GM12874 (cell line): ENCODE results near the gene PARP2.

ENCODE experiments used
- TF ChIP-seq, protein P1 (sequence below): IDR thresholded peaks from 2 replicates; pipeline ENCODE4 v1.5.1; 2011; ENCODE audit warnings: low read depth, mild to moderate bottlenecking, control low read depth, low read length, moderate library complexity; ENCODE audit not compliant: insufficient read depth

PARP2 gene

DNA sequence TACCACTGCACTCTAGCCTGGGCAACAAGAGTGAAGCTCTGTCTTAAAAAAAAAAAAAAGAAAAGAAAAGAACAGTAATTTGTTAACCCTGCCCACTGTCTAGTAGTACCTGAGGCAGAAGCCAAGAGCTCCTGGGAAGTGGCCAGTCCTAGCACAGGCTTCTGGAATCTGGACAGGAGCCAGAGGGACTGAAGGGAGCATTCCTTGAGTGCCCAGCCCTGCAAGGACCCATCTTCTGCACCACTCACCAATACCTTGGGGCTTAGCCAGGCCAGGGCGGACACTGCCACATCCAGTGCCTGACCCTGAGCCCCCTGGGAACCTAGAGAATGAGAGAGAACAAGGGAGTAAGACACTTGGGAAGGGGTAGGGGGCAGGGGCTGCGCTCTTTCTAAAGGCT lies 33.7 kb downstream of the PARP2 start:
- TF ChIP-seq, protein P1, sequence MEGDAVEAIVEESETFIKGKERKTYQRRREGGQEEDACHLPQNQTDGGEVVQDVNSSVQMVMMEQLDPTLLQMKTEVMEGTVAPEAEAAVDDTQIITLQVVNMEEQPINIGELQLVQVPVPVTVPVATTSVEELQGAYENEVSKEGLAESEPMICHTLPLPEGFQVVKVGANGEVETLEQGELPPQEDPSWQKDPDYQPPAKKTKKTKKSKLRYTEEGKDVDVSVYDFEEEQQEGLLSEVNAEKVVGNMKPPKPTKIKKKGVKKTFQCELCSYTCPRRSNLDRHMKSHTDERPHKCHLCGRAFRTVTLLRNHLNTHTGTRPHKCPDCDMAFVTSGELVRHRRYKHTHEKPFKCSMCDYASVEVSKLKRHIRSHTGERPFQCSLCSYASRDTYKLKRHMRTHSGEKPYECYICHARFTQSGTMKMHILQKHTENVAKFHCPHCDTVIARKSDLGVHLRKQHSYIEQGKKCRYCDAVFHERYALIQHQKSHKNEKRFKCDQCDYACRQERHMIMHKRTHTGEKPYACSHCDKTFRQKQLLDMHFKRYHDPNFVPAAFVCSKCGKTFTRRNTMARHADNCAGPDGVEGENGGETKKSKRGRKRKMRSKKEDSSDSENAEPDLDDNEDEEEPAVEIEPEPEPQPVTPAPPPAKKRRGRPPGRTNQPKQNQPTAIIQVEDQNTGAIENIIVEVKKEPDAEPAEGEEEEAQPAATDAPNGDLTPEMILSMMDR: no peak

DNA sequence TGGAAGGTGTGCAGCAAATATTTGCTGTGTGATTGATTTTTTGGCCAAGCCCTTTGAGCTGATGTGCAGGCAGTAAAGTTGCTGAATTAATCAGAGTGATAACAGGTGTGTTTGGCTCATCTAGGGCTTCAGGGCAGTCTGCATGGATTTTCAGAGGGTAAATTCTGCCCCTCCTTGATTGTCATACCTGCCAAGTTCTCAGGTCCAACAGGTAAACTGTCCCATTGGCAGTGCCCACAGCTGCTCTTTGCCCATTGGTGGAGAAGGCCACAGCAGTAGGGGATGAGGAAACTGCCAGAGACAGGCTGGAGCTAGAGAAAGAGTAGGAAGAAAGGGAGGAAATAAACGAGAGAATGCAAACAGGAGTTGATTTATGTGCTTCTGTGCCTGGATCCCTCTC lies 36.3 kb downstream of the PARP2 start:
- TF ChIP-seq, protein P1: no peak

DNA sequence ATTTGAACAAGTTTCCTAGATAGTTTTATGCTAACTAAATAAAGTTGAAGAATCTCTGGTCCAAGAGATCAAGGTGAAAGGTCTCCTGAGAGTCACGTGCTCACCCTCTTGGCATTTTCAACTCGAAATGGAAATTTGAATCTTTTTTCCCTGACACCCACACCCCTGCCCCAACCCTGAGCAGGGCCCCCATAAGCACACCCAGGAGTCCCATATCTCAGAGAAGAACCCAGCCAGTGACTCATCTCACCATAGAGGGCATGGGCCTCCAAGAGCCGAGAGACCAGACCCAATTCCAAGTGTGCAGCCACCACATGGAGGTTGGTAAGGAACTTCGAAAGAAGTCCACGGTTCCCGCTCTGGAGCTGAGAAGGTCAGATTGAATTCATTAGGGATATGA lies 37.2 kb downstream of the PARP2 start:
- TF ChIP-seq, protein P1: no peak

DNA sequence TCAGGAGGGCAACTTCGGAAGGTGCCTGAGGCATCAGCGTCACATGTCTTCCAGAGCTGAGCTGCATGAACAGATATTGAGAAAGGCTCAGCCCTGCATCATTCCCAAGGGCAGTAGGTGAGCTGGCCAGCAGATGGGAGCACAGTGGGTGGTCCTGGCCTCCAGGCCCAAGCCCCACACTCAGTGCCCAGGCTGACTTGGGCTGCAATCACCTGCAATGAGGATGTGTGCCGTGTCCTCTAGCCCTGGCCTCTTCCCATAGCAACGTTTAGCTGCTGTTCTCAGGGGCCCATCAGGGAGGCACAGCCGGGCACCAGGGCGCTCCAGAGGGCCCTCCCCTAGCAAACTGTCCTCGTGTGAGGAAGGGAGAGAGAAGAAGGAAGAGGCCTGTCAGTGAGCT lies 37.9 kb downstream of the PARP2 start:
- TF ChIP-seq, protein P1: no peak

DNA sequence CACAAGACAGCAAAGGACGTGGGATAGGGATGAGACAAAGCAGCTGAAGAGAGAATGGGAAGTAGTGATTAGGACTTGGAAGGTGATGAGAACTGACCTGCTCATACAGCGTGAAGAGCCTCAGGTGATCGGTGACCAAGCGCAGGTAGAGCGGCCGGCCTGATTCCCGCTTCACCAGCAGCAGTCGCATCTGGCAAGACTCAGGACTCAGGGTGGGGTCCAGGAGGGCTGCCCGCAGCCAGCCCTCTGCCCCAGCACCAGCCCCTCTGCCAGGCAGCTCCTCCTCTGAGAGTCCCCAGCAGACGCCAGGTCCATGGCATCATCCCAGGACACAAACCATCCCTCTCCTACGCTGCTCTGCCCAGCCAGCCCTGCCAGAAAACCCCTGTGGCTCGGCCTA lies 39.1 kb downstream of the PARP2 start:
- TF ChIP-seq, protein P1: no peak

DNA sequence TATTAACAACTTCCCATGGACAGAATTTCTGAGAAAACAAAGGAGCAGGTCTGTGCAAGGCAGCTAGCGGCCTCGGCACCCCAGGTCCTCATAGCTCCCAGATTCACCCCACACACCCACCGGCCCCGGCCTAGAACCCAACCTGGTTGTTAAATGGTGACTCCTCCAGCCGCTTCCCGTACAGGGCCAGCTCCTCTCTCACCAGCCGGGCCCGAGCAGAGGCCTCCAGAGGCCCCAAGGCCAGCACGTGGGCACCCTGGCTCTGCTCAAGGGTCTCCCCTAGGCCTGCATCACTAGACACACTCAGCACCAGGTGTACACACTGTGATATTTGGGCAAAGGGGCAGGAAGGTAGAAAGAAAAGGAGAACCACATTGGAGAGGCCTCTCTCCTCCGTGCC lies 39.6 kb downstream of the PARP2 start:
- TF ChIP-seq, protein P1: no peak

DNA sequence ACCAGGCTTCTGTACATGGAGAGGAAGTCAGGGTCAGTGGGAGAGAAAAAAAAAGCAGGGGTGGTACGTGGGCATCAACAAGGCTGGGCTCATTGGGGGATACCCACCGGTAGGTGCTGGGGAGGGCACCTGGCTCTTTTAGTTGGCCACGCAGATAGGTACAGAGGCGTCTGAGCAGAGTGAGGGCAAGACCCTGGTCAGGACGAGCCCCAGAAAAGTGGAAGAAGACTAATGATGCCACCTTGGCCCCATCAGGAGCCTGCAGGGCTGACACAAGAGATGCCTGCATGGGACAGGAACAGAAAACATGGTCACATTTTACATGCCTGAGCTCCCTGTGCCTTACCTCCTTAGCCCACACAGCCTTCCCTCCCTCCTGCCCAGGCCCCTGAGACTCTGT lies 40.2 kb downstream of the PARP2 start:
- TF ChIP-seq, protein P1: no peak

DNA sequence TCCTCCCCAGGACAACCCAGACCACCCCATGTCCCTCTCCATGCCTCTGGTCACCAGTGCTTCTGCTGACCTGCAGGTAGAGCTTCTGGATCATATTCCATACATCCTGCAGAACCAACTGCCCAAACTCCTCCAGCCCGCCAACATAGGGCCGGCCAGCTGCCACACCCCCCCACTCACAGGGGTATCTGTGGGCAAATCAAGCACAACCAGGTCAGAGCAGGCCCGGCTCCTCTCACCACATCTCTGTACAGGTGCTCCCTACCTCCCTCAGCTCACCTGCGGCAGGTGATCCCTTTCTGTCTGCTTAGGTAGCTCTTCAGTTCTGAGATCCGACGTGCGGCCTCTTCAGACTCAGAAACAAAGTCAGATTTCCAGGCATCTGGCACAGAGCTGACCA lies 40.9 kb downstream of the PARP2 start:
- TF ChIP-seq, protein P1: no peak
